HG02763 (cell line): Measurements from ENCODE around the gene DMPK.

Experiments used
- ATAC-seq: cut with Tn5 transposase; IDR thresholded peaks from one replicate; pipeline ENCODE4 v1.9.1; 2021; ENCODE audit warnings: mild to moderate bottlenecking, moderate library complexity; ENCODE audit not compliant: unreplicated experiment

DMPK gene

GRCh38 chr19:45789035-45789786, 6.9 kb upstream of the DMPK start:
- ATAC-seq = no peak

- no peak for ATAC-seq
Observed at GRCh38 chr19:45786533-45786894, 4.2 kb upstream of the DMPK start.

GRCh38 chr19:45785781-45786532, 3.7 kb upstream of the DMPK start:
- no peak for ATAC-seq

GRCh38 chr19:45785097-45785496, 2.8 kb upstream of the DMPK start:
- ATAC-seq = no peak

DNA sequence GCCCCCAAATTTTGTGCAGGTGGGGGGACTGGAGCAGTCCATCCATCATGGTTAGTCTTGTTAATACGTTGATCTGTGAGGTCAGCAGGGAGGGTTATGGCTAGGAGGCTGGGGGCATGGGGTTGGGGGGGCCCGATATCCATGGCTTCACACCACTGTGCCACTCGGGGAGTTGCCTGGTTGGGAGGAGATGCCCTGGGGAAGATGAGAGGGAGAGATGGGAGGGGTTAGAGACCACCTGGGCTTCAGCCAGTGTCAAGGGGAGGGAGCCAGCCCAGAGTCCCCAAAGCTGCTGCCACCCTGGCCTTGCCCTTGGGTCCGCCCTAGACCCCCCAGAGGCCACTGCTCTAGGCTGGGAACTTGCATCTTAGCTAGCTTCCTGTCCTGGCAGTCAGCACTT, 1.8 kb upstream of the DMPK start:
- ATAC-seq = no peak

DNA sequence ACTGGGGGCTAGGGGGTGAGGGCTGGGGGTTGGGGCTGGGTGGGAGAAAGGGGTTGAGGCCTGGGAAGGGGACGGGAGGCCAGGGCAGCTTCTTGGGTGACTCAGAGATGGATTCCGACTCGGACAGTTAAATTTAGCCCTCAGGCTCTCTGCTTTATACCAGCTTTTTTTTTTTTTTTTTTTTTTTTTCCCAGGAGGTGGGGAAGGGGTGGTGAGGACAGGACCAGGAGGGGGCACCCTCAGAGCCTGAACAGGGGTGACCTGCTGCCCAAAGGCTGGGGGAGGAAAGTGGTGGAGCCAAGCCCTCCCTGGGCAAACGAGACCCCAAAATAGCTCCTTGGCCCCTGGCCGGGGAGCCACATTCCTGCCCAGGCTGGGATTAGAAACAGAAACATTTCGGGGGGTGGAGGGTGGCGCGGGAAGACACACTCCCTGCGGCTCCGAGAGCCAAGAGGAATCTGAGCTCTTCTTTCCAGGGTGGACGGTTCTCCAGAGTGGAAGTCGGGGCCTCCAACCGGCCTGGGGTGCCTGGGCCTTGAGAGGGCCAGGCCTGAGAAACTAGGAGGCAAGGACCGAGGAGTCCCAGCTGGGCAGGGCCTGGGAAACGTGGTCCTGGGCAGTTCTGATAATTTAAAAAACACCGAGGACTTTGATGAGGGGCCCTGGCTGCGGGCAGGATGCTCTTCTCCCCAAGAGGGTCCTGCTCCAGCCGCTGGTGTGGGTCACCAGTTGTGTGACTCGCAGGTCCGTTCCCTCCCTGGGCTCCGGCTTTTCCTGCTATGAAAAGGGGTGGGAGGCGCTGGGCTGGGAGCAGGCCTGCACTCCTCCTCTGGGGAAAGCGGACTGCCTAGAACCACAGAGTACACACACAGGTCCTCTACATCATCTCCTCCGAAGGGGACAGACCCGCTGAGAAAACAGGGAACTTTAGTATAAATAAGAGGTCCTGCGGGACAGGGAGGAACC, 813 bp upstream of the DMPK start:
- no peak for ATAC-seq

- no peak for ATAC-seq
Observed at GRCh38 chr19:45781214-45782161, 802 bp downstream of the DMPK start.

GRCh38 chr19:45780448-45781213, 1.7 kb downstream of the DMPK start:
- no peak for ATAC-seq

- ATAC-seq = no peak
Observed at GRCh38 chr19:45780146-45780447, 2.2 kb downstream of the DMPK start.

DNA sequence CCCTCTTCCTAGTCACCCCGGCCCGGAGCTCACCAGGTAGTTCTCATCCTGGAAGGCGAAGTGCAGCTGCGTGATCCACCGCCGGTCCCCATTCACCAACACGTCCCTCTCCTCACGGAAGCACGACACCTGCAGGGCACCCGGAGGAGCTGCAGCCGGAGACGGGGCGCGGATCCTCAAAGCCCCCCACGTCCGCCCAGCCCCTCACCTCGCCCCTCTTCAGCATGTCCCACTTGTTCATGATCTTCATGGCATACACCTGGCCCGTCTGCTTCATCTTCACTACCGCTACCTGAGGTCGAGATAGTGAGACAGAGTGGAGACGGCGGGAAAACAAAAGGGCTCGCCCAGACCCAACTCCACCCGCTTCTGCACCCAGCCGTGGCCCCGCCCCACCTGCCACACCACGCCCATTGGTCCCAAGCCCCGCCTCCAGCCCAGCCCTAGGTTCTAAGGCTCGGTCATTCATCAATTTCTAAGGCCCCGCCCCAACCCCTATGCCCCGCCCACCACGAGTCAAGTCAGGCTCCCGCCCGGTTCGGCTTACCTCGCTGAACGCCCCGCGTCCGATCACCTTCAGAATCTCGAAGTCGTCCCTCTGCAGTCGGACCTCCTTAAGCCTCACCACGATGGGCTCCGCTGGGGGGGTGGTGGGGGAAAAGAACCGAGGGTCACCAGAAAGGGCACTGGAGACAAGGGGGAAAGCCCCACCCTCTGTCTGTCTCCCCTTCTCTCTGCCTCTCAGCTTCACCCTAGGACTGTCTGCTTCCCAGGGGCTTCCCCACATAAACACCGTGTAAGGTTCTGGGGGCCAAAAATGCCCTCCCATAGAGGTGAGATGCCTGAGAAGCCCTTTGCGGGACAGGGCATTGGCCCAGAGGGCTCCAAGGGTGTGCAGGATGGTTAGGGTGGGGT, 2.8 kb downstream of the DMPK start:
- ATAC-seq = peak; percentile 79

GRCh38 chr19:45778010-45778661, 4.2 kb downstream of the DMPK start:
- no peak for ATAC-seq

- no peak for ATAC-seq
Observed at GRCh38 chr19:45777395-45777961, 4.8 kb downstream of the DMPK start.

GRCh38 chr19:45774765-45775164, 7.5 kb downstream of the DMPK start:
- no peak for ATAC-seq

DNA sequence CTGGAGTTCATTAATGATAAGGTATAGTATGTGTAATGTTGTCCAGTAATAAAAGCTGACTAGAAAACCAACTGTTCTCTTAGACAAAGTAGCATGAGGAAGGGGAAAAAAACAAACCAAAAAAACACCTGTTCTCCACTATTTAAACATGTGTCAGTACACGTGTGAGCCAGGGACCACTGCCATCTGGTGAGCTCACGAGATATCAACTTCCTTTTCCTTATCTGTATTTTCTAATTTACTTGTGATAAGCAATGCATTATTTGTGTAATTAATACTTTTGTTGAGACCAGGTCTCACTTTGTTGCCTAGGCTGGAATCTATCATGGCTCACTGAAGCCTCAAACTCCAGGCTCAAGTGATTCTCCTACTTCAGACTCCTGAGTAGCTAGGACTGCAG, 8.9 kb downstream of the DMPK start:
- no peak for ATAC-seq

DNA sequence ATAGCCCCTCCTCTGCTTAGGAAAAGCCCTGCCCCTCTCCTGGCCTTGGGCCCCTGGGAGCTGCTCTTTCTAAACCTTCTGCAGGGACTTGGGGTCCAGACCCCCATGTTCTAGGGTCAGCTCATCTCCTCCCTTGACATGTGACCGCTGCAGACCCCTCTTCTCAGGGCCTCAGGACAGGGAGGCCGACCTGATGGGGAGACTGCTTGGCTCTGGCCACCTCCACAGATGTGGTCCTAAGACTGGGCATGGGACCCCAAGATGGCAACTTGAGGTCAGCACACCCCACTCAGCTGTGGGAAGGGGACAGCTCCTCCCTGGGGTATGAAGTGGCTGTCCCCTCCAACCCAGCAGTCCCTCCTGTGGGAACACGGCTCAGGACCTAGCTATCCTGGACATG, 9.4 kb downstream of the DMPK start:
- ATAC-seq = no peak

DNA sequence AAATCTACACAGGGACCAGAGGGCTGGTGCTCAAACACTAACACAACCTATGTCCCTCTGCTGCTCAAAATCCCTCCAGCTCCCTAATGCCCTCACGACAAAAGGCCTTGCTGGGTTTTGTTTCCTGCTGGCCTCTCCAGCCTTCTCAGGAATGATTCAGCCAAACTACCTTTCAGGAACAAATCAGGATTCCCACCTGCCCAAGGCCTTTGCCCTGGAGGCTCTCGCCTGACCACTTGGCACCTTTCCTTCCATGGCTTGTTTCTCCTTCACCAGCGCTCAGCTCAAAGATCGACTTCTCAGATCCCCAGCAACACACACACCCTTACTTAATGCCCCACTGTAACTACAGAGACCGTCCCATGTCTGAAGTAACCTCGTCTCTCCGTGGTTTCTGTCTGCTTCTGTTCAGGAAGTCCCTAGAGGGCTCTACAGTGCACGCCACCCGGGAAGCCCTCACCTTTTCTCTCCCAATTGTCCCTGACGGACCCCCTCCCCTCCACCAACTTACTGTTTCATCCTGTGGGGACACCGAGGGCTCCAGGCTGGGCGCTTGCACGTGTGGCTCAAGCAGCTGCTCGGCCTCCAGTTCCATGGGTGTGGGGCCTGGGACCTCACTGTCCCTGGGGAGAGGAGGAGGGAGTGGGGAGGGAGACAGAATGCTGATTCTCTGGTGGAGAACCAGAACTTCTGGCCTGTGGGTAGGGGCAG, 10.0 kb downstream of the DMPK start:
- ATAC-seq = no peak

DNA sequence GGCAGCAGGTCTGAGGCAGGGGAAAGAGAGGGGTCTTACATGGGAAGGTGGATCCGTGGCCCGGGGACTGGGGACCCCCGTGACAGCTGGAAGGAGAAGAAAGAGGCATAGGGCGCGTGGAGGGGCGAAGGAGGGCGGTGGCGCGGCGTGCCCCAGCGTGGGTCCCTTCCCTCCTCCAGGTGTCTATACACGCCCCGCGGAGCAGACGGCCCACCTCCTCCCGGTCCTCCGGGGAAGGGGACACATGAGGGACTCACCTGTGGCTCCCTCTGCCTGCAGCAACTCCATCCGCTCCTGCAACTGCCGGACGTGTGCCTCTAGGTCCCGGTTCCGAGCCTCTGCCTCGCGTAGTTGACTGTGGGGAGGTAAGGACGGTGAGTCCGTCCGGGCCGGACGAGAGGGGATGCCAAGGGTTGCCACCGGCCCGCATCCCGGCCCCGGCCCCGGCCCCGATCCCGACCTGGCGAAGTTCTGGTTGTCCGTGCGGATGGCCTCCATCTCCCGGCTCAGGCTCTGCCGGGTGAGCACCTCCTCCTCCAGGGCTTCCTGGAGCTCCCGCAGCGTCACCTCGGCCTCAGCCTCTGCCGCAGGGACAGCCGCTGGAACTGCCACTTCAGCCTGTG, 10.9 kb downstream of the DMPK start:
- ATAC-seq = no peak
